CD4-positive, alpha-beta T cell treated with Interferon alpha-2 for 1 hour (primary cell): Measurements from ENCODE around the gene ATRX.

Source experiments
- DNase-seq, 2 donors: peaks; one replicate each; pipeline ENCODE4 v3.0.0-alpha.2; 2020 to 2022

The ATRX gene

DNA sequence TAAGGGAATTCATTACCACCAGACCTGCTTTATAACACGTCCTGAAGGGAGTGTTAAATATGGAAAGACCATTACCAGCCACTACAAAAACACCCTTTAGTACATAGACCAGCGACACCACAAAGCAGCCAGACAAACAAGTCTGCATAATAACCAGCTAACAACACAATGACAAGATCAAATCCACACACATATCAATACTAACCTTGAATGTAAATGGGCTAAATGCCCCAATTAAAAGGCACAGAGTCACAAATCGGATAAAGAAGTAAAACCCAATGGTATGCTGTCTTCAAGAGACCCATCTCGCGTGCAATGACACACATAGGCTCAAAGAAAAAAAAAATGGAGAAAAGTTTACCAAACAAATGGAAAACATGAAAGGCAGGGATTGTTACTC is 302.0 kb downstream of the ATRX start:
- DNase-seq, result no peak

DNA sequence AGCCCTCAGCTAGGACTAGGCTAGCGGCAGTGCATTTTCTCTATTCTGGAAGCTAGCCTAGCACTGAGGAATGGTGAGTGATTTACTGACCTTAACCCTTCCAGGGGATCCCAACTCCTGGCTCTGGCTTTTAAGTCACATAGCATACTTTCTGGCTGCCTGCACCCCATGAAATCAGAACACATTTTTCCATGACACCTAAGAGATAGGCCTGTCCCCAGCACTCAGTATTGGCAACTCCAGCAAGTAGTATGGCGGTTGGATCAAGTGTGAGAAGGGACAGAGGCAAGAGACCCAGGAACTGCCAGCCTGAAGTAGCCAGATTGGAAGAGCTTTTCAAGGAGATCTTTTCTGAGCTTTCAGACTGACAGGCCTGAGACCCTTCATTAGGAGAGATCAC is 330.6 kb downstream of the ATRX start:
- no peak for DNase-seq
